Activated CD4-positive, alpha-beta T cell treated with anti-CD3 and anti-CD28 coated beads for 4 hours (primary cell): Measurements from ENCODE around the gene MBNL3.

Source experiments
- DNase-seq, 2 donors: peaks; one replicate each; pipeline ENCODE4 v3.0.0-alpha.2; 2020

The MBNL3 gene, protein sequence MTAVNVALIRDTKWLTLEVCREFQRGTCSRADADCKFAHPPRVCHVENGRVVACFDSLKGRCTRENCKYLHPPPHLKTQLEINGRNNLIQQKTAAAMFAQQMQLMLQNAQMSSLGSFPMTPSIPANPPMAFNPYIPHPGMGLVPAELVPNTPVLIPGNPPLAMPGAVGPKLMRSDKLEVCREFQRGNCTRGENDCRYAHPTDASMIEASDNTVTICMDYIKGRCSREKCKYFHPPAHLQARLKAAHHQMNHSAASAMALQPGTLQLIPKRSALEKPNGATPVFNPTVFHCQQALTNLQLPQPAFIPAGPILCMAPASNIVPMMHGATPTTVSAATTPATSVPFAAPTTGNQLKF

DNA sequence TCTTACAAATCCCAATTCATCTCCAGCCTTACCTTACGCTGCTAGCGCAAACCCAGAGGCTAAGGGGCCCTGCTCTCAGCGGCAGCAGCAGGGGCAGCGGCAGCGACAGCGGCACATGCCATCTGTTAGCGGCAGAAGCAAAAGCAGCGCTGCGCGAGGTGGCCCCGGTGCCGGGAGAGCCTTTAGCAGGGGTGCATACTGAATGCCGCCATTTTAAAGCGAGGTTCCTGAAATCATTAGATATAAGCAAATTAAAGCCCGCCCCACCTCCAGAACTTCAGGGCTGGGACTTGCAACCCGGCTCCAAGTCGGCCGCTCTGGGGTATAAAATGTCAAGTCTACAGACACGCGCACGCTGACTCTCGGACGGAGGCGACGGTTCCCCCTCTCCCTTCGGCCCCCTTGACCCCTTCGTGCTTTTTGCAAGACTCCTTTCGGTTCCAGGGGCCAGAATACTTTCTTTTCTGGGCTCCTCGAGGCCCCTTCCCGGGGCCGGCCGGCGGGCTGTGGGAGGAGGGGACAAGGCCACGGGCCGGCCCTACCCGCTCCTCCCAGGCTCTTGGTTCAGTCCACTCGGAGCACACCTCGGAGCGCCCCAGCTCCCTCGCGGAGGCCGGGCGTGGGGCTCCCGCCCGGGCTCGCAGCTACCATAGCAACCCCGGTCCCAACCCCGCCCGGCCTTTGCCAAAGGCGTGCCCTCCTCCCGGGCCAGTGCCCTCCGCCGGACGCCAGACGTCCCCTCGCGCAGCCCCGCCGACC is at the start of gene MBNL3:
Gene MBNL3, minus strand, starts transcription at position 220 of the 759 bp plus-strand sequence. CDS start 49,427 bp downstream, outside the sequence.
- DNase-seq = peak; percentile 53 to 57

DNA sequence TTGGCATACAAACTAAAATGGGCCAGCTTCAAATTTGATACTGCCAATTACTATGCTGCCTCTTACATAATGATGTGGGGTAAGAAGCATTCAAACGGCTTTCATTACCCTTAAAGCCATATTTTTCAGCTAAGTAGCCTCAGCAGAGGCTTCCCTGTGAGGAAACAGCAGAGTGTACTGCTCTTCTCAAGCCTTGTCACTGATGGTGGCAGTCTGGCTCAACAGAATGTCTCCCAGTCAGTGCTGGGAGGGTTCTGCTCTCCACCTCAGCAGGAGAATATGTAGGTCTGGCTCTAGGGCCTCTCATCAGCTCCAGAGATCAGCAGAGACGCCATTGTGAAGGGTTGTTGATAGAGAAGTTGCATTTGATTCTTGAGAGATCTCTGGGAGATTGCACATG is 44.6 kb upstream of the MBNL3 start:
- no peak for DNase-seq

DNA sequence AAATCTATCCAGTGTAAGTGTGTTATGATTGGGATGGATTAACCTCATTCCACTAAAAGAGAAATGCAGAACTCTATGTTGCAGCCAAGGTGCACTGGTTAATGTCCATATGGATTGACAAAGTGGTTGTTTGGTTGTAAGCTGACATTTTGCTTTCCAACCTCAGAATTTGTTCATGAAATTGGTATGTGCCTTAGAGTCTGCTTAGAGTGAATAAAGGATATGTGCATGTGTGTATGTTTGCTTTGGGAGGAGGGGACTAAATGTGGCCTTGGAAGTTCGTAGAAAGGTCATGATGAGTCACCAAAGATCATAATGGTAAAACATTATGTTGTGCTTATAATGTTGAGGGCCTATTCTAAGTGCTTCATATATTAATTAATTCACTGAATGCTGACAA is 44.1 kb upstream of the MBNL3 start:
- no peak for DNase-seq

DNA sequence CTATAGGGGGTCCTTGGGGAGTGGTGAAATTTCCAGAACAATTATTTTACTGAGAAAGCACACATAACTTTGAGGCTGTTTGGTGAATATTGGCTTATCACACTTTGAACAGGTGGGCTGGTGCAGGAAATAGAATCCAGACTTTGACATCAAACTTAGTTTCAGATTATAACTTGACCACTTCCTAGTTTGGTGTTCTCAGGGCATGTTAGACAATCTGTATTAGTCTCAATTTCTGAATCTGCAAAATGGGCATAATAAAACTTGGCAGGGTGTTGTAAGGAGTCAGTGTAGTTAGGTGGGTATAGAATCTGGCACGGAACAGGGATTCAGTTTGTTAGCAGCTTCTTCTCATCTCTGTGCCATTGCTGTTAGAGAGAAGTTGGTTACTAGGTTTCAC is 43.3 kb upstream of the MBNL3 start:
- no peak for DNase-seq

DNA sequence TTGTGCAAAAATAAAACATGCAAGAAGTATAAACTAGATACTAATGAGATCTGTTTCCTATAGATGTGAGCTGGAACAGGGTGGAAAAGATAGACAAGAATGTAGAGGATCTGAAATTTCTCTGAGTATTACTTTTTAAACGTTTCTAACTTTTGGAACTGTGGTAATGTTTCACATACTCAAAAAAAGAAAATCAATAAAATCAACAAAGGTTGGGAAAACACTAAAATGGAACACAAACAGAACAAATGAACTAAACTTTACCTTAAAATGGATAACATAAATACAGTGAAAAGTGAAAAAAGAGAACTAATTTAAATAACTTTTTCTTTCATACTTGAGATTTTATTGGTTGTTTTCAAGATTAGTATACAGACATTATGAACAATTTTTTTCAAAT is 32.0 kb upstream of the MBNL3 start:
- DNase-seq = no peak

DNA sequence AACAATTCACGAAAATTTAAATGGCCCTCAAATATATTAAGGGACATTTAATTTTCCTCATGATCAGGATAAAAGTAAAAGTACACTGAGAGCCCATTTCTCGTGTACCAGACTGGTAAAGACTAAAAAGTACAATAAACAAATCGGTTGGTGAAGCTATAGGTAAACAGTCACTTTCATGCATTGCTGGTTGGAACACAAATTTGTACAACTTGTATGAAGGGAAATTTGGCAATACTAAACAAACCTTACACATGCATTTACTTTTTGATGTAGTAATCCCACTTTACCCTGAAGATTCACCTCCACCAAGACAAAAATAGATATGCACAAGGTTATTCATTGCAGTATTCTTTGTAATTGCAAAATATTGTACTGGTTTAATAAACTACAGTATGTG is 31.4 kb upstream of the MBNL3 start:
- DNase-seq = no peak

DNA sequence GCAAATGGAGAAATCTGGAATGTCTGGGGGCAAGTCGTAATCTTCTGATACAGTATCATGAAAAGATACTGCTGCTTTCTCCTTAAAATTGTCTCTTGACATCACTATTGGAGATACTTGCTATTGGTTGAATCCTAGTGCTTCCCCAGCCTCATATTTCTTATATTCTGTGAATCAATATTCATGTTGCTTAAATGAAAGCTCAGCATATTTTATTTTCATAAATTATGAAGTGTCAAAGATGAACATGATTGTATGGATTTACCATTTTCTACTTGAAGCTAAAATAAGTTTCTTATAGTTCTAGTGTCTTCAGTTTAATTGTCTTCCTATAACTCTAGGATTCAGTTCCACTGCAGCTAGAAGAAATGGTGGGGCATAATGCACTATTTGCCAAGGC is 29.6 kb upstream of the MBNL3 start:
- no peak for DNase-seq

DNA sequence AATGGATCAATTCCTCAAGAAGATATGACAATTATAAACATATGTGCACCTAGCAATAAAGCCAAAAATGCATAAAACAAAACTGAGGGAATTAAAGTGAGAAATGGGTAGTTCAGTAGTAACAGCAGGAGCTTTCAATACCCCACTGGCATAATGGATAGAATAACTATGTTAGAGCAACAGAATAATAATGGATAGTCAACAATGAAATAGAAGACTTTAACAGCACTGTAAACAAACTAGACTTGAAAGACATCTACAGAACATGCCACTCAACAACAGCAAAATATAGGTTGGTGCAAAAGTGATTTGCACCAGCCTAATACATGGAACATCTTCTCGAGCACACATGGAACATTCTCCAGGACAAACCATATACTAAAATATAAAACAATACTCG is 20.0 kb upstream of the MBNL3 start:
- DNase-seq = no peak

DNA sequence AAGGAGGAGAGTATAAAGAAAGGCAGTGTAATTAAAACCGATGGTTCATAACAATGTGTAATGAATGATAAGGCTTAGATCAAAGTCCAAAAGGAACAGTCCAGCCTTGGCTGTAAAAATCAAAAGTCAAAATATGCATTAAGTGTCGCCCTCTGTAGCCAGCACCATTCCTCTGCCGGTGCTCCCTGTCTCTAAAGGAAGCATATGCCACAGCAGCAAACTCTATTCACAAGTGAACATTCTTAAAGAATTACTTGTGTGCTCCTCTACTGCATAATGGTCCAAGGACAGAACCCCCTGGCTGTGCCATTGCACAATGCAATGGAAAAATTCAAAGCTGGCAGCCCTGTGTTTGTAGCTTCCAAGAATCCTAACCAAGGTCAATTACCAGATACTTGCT is 16.3 kb upstream of the MBNL3 start:
- no peak for DNase-seq

DNA sequence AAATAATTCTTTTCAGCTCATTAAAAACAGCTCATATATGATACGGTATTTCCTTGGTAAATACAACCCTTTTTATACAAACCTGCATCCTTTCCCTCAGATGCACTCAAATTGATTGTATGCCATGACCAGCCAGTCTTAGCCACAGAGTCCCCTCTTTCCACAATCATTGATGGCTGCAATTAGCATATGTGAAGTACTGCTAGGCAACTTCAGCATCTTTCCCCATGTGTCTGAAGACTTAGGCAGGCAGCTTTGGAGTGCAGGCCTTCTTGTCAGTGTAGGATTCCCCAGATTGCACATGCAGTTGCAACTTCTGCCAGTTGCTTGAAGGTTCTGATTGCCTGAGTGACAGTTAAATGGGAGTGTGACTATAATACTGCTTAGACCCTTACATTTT is 15.6 kb upstream of the MBNL3 start:
- no peak for DNase-seq

DNA sequence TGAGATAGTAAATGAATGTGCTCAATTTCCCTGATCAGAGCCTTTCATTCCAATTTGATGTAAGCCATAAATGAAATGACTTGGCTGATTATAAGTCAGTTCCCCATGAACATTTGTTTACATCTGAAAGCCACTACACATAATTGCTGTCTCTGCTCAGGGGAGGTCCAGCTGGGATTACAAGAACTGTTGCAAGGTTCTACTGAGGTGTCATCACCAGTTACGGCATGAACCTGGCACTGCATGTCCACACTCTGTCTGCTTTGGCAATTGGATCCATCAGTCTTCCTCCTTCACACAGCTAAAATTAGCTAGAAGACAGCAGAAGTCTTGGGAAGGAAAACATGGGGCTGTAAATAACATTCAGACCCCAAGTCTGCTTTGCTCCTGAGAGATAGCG is 12.8 kb upstream of the MBNL3 start:
- DNase-seq = no peak

DNA sequence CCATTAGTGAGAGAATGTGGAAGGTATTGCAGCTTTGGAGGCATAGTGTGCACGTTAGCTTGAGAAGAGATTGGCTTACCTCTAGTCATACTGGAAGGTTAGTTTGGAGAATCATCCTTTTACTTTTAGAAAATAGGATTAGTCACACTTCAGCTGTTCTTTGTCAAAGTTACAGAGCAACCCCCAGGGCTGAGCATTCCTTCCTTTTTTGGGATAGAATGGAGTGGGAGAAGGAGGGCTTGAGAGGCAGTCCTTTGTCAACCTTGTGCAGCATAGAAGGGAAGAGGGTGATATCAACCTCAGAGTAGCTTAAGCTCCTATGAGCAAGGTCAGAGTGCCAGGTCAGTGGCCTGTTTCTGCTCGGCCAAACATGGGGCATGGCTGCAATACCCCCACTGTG is 8.6 kb upstream of the MBNL3 start:
- no peak for DNase-seq

DNA sequence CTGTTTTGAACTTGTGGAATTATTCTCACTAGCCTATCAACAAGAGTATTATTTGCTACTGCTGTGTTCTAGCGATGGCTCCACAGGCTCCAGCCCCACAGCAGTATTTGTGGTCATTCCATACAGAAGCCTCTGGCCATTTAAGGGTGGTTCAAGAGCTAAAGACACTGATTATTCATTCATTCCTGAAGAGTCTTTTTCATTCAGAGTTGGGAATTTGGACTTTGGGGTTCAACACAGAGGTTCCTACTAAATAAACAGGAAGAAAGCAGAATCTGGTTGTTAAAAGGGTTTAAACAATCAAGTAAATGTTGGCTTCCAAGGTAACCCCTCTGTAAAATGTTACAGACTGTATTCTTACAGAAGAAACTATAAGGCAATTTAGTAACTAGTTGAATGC is 4.3 kb upstream of the MBNL3 start:
- no peak for DNase-seq

DNA sequence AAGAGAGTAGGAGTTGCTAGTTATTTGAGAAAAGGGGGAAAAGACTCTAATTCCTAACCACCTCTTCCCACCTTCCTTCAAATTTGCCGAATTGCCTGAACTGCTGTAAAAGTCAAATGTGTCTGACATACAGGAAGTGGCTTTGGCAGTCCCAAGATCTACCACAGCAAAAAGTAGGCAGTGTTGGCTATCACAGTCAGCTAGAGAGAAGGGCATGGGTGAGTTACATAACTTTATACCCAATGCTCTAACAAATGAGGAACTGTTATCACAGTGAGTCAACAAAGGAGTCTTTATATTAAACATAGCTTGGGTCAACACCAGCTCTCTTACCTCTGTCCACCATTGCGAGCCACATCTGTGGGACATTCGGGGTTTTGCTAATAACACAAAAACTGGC is 2.4 kb upstream of the MBNL3 start:
- DNase-seq = peak in 1 of 2 donors; percentile 4

DNA sequence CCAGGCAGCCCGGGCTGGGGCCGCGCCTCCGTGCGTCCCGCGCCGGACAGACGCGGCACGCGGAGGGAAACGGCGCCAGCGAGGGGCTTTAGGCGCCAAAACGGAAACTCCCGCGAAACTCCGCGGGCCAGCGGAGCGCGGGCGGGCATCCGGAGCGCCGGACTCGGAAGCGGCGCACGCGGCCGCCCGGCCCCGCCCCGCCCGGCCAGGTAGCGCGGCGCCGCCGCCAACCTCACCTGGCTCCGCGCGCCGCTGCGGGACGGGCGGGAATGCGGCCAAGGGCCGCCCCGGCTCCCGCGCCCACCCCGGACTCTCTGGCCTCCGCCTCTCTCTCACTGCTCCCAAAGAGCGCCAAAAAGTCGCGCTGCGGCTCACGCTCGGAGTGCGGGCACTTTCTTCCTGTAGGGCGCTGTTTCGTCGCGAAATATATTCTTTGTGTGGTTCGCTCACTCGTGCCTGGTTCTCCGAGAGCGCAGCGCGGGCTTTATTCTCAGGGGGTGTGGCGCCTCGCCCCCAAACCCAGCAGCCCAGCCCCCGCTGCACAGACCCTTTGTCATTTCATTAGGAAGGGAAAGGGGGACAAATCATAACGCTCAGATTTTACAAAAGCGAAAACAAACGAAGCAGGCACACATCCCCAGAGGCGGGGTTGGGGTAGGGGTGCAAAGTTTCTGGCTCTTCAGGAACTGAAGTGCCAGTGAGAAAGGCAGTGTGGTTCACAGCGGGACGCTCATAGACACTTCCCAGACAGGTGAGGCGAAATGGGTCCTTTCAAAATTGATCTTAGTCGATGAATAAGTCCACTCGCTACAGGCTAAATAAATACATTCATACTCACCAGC is 961 bp upstream of the MBNL3 start:
- peak; percentile 28 to 37 for DNase-seq

DNA sequence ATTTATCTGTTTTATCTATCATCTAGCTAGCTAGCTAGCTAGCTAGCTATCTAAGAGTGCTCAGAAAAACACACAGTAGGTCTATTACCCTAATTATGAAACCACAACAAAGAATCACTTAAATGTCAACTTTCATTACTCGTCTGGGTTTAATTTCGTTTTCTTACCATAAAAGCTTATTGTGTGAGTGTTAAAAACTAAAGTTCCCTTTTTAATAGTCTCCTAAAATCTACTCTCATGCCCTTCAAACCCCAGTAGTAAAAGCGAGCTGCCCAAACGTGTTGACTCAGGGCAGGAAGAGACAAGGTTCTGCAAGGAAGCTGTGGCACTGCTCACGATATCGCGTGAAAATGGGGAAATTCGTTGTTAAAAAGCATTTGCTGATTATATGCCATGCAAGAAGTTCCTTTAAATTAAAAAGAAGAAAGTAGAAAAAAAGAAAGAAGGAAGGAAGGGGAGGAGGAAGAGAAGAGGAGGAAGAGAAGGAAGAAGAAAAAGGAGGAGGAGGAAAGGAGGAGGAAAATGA is 595 bp downstream of the MBNL3 start:
- DNase-seq = peak; percentile 18 to 20

DNA sequence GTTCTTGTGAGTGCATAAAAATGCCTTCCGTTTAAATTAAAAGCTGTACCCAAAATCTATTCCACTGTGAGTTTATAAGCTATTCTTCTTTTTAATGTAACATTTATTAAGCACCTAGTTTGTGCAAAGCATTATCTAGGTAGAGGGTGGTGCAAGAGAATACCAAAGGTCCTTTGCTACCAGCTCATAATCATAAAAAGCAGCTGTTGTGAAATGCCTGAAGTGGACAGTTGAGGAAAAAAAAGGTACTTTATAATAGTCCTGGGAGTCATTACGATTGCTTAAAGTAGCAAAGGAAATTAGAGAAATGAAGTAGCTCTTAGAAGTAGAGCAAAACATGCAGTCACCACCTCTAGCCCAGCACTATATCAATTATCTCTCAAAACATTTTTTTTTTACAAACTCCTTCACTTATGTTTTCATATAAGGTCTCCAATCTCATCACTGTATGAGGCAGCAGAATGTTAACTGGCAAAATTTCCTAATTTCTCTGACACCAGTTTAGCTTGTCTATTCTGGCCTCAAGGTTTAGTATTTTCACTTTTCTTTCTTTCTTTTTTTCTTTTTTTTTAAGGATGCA is 2.1 kb downstream of the MBNL3 start:
- no peak for DNase-seq

DNA sequence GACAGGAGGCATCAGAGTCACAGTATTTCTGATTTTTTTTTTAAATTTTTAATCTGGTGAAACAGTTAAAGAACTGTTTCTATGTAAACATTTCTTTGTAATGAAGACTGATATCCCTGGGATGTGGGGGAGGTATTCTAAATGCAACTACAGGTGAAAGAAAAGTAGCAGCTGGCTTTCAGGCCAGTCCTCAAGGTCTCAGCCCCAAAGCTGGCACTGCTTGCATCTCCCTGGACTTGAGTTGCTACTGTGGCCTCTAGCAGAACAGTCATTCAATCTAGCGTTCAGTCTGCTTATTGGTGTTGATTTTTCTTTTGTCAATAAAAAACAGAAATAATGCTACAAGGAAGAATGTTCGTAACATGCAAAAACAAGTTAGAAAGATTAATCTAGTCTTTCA is 4.9 kb downstream of the MBNL3 start:
- no peak for DNase-seq

DNA sequence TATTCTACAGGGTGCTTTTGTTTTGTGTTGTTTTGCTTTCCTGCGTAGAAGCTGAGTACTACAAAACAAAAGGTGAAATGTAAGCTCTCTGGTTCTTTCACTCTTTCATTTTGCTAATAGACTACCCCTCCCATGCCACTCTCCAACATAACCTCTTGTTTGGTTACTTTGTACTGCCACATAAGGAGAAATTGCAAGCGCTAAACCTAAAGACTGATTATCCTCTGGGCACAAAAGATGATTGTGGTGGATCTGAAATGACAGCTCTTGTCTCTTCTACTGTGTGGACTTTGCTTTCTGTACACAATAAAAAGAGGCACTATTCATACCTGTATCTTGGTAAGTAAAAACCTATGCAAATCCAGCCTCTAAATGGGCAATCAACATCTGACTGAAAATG is 5.3 kb downstream of the MBNL3 start:
- DNase-seq = no peak

DNA sequence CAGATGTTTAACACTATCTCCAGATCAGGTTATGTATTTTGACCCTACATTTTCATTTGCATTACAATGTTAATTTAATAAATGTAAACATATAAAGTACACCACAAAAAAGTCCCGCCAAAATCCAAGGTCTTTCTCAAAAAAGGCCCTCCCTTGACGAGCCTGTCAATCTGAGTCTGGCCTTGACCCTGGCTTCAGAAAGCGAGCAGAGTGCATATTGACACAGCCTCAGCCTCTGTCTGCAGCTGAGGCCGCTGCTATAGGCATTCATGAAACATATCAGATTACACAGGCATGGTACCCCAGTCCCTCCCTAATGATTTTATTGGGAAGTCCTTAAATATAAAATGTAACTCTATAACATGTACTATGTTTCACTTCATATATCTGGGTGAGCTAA is 6.2 kb downstream of the MBNL3 start:
- DNase-seq = no peak

DNA sequence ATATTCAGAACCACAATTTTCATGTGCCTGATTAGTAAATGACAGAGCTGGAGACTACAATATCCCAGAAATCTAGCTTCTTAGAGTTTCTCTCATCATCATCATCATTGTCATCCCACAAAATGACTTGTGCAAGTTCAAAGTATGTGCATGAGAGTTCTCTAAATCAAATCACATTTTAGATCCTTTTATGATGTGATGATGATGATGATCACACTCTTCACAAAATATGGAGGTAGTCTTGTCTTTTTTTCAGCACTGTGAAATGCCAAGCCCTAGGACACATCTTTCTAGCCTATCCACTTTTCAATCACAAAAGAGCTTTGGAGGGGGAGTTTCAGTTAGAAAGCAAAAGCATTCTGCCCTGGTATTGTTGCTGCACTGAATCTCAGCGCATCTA is 7.4 kb downstream of the MBNL3 start:
- DNase-seq = no peak

DNA sequence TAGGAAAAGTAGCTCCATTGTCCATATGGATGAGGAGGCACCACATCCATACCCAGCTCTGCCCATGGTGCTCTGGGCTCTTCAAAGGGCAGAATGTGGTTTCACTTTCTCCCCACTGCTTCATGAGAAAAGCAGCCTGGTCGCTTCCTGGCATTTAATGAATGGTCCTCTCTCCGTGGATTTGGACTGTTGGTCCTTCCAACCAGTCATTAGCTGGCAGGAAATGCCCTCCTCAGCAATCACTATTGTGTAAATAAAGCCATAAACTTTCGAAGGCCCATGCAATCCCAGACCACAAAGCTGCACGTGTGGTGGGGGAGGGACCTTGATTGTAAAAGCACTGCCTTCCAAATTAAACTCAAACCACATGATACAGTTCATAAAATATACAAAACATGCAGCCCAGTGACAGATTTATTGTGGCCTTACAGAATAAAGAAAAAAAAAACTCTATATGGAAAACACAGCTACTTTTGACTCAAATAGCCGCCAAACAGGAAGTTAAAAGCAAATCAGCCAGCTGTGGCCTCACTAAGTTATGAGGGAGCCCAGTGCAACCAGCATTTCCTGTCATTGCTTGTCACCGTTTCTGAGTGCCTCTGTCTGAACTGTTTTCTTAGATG is 8.1 kb downstream of the MBNL3 start:
- DNase-seq = peak; percentile 22 to 36
